ENCODE results near the gene RHOT2. TPM values are rescaled to one million over a fixed set of nuclear protein-coding genes. Genes with fewer than 3 reads are reported as not detected.
A peak's percentile ranks its signal among the peaks of the same experiment; 100 is the strongest.

The RHOT2 gene
- total and polyA plus RNA-seq, 9 of the 15 experiments (the other 6 are each of a cell fraction or from before 2014, with no cell fraction given) = 5.0 to 373 (median 112) TPM

- ChIA-PET CTCF (ENCODE audit: low intra/inter-chr PET ratio) (interaction anchor here (0.6 kb wide), 1 partner anchor 94 kb away, joined by 3 read pairs; no protein-coding TSS in a partner anchor), POLR2A (interaction anchor here (0.7 to 1.6 kb wide), 5 partner anchors 10 to 106 kb away, joined by 3 to 5 read pairs (median 3); partner anchors contain the start of gene NHLRC4)
- peaks cover 19 to 98% of the 10 kb centered on the region in 2 experiments for H3K4me1 ChIP-seq (replicated peaks in 1 of 2; ENCODE audit: control insufficient read depth in 2 of 2, insufficient read depth in 2 of 2, low read length in 2 of 2)
- FAIRE-seq = no peak
- H3K9me3 ChIP-seq (replicated peaks; ENCODE audit: control insufficient read depth, insufficient read depth, low read depth, low read length) = no peaks in the 10 kb centered on the region
- BruUV-seq (replicated peaks) = no TSS peak
- H3K27ac ChIP-seq (ENCODE audit: extremely low read depth, low read depth, low read length) = no peak overlapping the region
- peak overlapping the region in 1 of 2 experiments; percentile 61; a peak in 1 of 4 replicates for H3K9ac ChIP-seq (ENCODE audit: insufficient read depth in 1 of 2, low read depth in 2 of 2, low read length in 2 of 2)
- H4K20me1 ChIP-seq (replicated peaks; ENCODE audit: control insufficient read depth, insufficient read depth, low read length) = 0 out of 2 replicates have a peak, but pooled peaks cover 4% of the 10 kb centered on the region
- no peak overlapping the region for H2AFZ ChIP-seq (ENCODE audit: low read depth, low read length)
- over 99% methylated on average over 19 of the region's 21 CpGs for WGBS (ENCODE audit: insufficient coverage, low coverage, missing lambda C conversion rate)
- TF ChIP-seq ZNF165 (CRISPR knock-in tag; IDR thresholded peaks at IDR 0.05; ENCODE audit: borderline replicate concordance) (no peak), POLR2G (IDR thresholded peaks at IDR 0.05; ENCODE audit: low read depth, low read length) (0 out of 2 replicates have a peak, but pooled peaks have one; percentile 30)
- no peak overlapping the region for H3K4me2 ChIP-seq (ENCODE audit: insufficient read depth, low read length)
- in situ Hi-C loops (cut with MboI) = loop anchor here (10.0 kb wide), 1 partner anchor 278 kb away; the partner anchor contains the start of gene NME4
- H3K4me3 ChIP-seq = no peak overlapping the region
- DNase-seq (ENCODE audit: extremely low read depth in 1 of 4, low spot score in 3 of 4) = no peak
- no peak for ATAC-seq
- no peaks in the 10 kb centered on the region for H3K27me3 ChIP-seq (ENCODE audit: control insufficient read depth in 2 of 2, insufficient read depth in 2 of 2, low read length in 2 of 2)
- intact Hi-C loops (cut with micrococcal nuclease) = no loop called here
- H3K36me3 ChIP-seq (ENCODE audit: control insufficient read depth, insufficient read depth, low read length) = peaks cover 63% of the 10 kb centered on the region
- no peaks in the 10 kb centered on the region for H3K9me1 ChIP-seq (ENCODE audit: control insufficient read depth, insufficient read depth, low read length)
- peaks cover 28% of the 10 kb centered on the region for H3K79me2 ChIP-seq (ENCODE audit: control insufficient read depth, insufficient read depth, low read length)
Observed at GRCh38 chr16:672851-673250, 4.9 kb downstream of the RHOT2 start.

- no peaks in the 10 kb centered on the region for H3K9me3 ChIP-seq (replicated peaks; ENCODE audit: control insufficient read depth, insufficient read depth, low read depth, low read length)
- no peak overlapping the region for H3K4me3 ChIP-seq
- no peak for FAIRE-seq
- intact Hi-C loops (cut with micrococcal nuclease) = no loop called here
- H3K79me2 ChIP-seq (ENCODE audit: control insufficient read depth, insufficient read depth, low read length) = peaks cover 22% of the 10 kb centered on the region
- no peaks in the 10 kb centered on the region for H3K9me1 ChIP-seq (ENCODE audit: control insufficient read depth, insufficient read depth, low read length)
- no peak overlapping the region for H2AFZ ChIP-seq (ENCODE audit: low read depth, low read length)
- H3K4me2 ChIP-seq (ENCODE audit: insufficient read depth, low read length) = no peak overlapping the region
- peaks cover 63% of the 10 kb centered on the region for H3K36me3 ChIP-seq (ENCODE audit: control insufficient read depth, insufficient read depth, low read length)
- H3K9ac ChIP-seq (ENCODE audit: insufficient read depth in 1 of 2, low read depth in 2 of 2, low read length in 2 of 2) = peak overlapping the region in 1 of 2 experiments; percentile 61; a peak in 2 of 4 replicates
- POLR2A ChIA-PET = interaction anchor here (0.6 to 1.6 kb wide), 6 partner anchors 9 to 107 kb away, joined by 3 to 5 read pairs (median 3); partner anchors contain the start of gene NHLRC4
- no peak for DNase-seq (ENCODE audit: extremely low read depth in 1 of 4, low spot score in 3 of 4)
- 0 out of 2 replicates have a peak, but pooled peaks cover 4% of the 10 kb centered on the region for H4K20me1 ChIP-seq (replicated peaks; ENCODE audit: control insufficient read depth, insufficient read depth, low read length)
- TSS peak; percentile 33 for BruUV-seq (replicated peaks)
- in situ Hi-C loops (cut with MboI) = loop anchor here (10.0 kb wide), 1 partner anchor 279 kb away; the partner anchor contains the start of gene NME4
- H3K4me1 ChIP-seq (replicated peaks in 1 of 2; ENCODE audit: control insufficient read depth in 2 of 2, insufficient read depth in 2 of 2, low read length in 2 of 2) = peaks cover 20 to 98% of the 10 kb centered on the region in 2 experiments
- CTCF ChIA-PET (ENCODE audit: low intra/inter-chr PET ratio) = no interaction called here
- no peak for ATAC-seq
- no peaks in the 10 kb centered on the region for H3K27me3 ChIP-seq (ENCODE audit: control insufficient read depth in 2 of 2, insufficient read depth in 2 of 2, low read length in 2 of 2)
- 93% methylated on average over 15 of the region's 18 CpGs for WGBS (ENCODE audit: insufficient coverage, low coverage, missing lambda C conversion rate)
- TF ChIP-seq PHB (CRISPR knock-in tag; IDR thresholded peaks at IDR 0.05) = no peak
- TF ChIP-seq ZNF12 (CRISPR knock-in tag; IDR thresholded peaks at IDR 0.05) = no peak
- no peak for TF ChIP-seq FOXJ2 (tag; IDR thresholded peaks at IDR 0.05)
- TF ChIP-seq MAZ (CRISPR knock-in tag; conservative IDR thresholded peaks at IDR 0.05 in 1 of 2, IDR thresholded peaks at IDR 0.05 in 1 of 2) = no peak
- peak; percentile 29; the same call in 1 of the 2 replicates for TF ChIP-seq RBFOX2 (IDR thresholded peaks at IDR 0.05; ENCODE audit: low read depth, low read length)
- peak; percentile 29; the same call in 1 of the 2 replicates for TF ChIP-seq POLR2G (IDR thresholded peaks at IDR 0.05; ENCODE audit: low read depth, low read length)
- H3K27ac ChIP-seq (ENCODE audit: extremely low read depth, low read depth, low read length) = peak overlapping the region; percentile 72; the same call in 1 of the 3 replicates
Observed at GRCh38 chr16:673399-673991, 5.6 kb downstream of the RHOT2 start.

Data from K562 (cell line).